CD4-positive, alpha-beta T cell treated with Interleukin-1 beta for 1 hour (primary cell): ENCODE measurements around the gene SLC2A8.

Experiments
- DNase-seq, 2 donors: peaks; one replicate each; pipeline ENCODE4 v3.0.0-alpha.2; 2020 to 2022

The SLC2A8 gene, protein sequence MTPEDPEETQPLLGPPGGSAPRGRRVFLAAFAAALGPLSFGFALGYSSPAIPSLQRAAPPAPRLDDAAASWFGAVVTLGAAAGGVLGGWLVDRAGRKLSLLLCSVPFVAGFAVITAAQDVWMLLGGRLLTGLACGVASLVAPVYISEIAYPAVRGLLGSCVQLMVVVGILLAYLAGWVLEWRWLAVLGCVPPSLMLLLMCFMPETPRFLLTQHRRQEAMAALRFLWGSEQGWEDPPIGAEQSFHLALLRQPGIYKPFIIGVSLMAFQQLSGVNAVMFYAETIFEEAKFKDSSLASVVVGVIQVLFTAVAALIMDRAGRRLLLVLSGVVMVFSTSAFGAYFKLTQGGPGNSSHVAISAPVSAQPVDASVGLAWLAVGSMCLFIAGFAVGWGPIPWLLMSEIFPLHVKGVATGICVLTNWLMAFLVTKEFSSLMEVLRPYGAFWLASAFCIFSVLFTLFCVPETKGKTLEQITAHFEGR

DNA sequence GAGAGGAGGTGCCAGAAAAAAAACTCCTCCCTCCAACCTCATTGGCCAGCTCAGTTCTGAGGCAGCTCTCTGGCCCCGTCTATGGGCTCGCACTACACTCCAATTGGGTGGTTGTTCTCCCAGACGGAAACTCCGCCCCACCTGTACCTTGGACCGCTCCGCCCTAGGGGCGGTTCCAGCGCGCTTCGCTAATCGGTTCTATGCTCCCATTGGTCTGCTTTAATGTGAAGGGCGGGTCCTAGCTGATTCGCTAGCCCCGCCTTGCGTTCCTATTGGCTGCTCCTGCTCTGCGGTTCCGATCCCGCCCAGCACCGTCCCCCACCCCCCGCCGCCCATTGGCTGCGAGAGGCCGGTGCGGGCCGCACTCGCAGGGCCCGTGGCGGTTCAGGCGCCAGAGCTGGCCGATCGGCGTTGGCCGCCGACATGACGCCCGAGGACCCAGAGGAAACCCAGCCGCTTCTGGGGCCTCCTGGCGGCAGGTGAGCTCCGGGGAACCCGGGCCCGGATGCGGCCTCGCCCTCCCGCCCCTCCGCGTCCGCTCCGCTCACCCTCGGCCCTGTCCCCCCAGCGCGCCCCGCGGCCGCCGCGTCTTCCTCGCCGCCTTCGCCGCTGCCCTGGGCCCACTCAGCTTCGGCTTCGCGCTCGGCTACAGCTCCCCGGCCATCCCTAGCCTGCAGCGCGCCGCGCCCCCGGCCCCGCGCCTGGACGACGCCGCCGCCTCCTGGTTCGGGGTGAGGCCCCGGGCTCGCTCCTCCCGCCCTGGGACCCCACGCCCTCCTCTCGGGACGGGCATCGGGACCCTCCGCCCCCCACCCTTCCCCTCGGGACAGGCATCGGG, at the start of gene SLC2A8:
Gene SLC2A8, plus strand, starts transcription at position 362 of the 838 bp plus-strand sequence. Its CDS starts 62 bp downstream, at position 424.
- peak; percentile 97 to 98 for DNase-seq

DNA sequence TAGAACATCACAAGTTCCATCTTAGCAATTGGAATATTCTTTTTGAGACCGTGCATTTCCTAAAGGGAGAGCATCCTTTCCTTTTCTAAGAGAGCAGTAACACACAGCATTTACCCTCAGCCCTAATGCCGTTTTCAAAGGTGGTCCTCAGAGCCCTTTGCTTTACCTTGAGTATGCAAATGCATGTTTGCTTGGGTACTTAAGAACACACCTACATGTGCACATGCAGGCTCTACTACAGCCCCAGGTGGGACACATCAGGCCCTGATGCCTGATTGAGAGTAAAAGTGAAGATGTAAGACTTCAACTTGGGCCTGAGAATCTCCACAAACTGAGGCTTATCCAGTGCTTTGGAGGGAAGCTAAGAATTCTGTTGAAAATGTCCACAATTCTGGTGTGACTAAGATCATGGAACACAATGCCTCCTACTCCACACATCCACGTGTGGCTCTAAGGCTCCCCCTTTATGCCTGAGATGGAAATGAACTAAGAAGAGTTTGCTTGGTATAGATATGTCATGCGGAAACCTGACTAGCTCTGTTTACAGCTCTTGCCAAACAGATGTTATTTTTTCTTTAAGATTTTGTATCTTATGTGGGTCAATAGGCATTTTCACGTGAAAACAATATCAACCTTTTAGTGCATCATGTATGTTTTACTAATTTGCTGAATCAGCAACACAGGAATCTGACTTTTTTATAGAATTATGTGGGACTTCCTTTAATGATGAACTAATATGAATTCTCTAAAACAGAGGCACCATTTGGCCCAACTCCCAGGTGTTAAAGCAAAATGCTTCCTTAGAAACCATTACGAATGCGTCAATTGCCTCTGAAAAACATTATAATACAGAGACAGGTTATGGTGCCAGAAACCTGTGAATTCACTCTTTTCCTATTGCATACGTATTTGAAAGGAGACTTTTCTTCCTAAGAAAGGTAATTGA, 48.9 kb upstream of the SLC2A8 start:
- DNase-seq: no peak

DNA sequence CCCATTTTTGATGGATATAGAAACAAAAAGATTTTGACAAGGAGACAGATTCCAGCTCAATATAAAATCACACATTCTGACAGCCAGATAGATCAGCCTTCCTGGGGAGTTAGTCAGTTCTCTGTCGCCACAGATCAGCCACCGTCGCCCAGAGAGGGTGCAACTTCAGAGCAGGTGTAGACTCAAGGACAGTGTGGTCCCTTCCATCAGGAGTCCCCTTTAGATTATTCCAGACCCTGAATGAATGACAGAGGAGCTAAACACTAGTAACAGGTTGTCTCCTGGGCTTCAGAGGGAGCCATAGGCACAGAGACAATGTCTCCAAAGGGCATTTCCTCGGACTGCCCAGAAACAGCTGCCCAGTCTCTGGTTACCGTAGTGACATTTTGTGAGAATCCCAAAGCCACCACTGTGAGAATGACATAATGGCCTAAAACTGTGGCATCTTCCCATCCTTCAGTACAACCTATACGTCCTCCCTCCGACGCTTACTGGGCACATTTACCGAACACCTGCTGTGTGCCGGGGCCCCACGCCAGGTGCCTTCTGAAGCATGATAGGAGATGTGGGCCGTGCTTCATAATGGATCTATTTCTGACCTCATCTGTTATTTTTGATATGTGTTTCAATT, 47.4 kb upstream of the SLC2A8 start:
- no peak for DNase-seq

DNA sequence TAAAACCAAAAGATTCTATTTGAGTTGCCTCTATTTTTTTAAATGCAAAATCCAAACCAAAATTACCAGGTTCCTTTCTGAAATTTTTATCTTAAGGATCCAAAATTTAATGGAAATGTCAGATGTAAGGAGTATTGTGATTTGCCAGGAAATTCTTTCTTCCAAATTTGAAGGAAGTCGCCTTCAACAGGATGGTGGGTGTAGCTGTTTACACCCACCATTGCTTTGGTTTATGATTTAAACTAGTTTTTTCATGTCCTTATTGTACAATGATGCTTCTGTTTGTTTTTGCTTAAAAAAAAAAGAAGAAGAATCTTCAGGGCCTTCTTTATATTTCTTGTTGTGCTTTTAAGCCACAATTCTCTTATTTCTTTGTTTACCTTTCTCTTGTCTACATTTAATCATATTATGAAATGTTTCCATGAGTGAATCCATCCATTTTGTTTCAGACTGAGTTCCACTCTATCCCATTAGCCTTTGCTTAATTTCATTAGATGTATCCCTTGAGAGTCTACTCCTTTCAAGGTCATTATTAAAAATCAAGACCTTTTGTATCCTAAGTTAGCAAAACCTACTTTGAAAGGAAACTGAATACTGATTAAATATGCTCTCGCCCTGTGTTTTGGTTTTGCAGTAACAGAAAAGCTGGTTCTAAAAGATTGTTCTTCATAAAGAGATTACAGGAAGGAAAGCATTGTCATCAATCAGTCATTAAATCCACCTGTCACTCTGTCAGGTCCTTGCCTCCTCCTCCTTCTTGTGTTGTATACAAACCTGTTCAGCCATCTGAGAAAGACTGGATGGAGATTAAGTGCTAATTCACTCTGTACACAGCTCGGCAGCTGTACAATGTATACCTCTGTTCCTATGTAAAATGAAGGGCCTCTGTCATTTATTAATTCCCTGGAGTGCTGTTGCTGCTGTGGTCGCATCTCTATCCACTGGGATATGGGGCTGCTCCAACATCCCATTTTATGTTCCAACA, 45.5 kb upstream of the SLC2A8 start:
- no peak for DNase-seq

DNA sequence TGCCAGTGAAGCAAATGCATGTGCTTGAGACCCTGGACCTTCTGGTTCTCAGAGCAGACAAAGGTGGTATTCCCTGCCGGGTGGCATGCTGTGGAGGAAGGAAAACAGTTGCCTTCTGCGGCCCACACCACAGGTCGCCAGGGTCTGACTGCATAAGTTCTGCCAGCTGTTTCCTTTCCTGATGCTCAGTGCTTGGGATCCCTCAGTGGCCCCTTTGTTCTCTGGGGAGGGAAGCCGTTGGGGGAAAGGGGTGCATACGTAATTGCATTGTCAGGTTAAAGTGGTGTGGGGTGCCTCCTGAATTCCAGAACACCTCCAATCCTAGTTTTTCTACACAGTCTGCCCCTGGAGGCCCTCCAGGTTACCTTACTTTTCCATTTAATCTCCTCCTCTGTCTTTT, 43.1 kb upstream of the SLC2A8 start:
- DNase-seq: no peak

DNA sequence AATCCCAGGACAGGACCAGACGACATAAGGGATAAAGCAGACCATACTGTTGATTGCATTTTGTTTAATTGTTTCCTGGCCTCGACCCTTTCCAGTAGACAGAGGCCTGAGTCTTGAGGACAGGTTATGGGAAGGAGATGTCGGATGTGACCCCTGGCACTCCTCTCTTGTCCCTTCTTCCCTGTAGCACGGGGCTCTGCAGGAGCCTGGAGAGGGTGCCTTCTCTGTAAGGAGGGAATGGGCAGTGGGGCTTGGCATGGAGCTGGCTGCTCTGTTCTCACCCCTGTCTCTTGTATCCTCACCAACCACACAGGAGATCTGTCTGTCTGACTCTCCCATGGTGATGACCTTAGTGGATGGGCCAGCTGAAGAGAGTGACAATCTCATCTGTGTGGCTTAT, 40.1 kb upstream of the SLC2A8 start:
- no peak for DNase-seq

DNA sequence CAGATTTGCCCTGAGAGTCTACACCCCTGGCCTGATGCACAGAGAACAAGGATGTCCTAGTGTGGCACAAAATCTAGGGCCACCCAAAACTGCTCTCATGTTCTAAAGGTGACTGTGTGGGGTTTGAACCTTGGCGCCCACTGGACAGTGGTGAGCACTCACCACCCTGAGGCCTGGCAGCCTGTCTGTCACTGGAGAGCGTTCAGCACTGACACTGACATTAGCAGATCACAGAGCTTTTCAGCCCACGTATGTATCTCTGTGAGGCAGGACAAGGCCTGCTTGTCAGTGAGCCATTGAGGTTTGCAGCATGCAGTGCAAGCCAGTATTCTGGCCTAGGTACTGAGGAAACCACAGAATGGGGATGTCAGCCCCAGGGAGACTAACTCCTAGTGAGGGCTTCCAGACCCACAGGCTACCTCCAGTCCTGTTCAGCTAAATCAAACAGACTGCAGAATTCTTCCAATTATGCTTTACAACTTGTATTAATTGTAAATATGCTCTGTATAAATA, 38.9 kb upstream of the SLC2A8 start:
- no peak for DNase-seq

DNA sequence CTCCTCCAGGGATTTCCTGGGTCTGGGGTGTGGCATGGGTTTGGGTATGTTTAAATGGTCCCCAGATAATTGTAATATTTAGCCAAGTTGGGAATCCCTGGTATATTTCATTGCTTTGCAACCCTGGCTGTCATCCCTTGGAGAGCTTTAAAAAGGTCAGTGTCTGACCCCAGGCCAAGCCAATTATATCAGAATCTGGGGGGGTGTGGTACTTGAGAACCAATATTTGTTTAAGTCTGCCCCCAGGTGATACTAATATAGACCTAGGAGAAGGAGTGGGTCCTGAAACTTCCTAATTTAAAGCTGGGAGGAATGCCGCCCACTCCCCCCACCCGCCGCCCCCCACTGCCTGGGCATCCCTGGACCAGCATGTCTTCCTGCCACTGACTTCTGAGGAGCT, 38.2 kb upstream of the SLC2A8 start:
- DNase-seq: no peak

DNA sequence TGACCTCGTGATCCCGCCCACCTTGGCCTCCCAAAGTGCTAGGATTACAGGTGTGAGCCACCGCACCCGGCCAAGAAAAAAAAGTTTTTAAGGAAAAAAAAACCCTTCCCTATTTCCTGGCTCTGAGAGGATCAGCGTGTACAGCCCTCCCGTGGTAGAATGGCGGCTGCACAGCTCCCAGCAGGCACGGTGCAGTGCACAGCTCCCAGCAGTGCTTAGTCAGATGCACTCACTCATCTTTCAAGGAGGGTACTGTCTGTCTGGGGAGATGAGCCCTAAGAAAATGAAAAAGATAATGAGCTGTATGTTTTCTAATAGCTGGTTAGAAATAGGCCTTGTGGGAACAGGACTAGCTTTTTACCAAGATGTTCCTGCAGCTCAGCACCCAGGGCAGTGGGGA, 36.7 kb upstream of the SLC2A8 start:
- no peak for DNase-seq

DNA sequence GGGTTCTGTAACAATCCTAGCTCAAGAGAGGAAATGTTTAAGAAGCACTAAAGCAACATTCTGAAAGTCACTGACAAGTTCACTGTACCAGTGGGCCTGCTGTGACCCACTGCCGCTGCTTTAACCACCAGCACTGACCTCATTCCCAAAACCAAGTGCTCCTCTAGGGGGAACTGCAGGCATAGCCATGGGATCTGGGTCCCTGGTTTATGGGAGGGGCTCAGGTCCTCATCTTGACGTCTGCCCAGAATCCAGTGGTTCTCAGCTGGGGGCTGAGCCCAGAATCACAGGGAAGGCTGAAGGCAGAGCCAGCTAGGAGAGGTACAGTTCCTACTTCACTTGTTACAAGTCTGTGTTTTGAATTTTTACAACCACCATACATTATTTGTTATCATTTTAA, 36.1 kb upstream of the SLC2A8 start:
- DNase-seq: no peak

DNA sequence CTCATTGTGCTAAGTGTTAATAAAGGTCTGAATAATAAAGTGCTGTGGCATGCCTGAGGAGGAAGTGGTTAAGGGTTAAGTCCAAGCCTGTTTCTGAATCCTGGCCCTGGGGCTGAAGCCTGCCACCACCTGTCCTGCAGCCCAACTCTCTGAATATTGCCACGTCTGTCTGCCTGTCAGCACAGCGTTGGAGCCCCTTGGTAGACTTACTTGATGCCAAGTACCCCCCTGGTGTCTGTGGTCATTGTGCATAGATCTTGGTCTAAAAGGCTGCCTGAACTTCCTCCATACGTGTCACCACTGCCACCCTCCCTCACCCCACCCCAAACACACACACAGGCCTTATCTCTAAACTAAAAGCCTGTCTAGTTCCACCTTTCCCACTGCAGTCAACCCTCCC, 35.4 kb upstream of the SLC2A8 start:
- DNase-seq: no peak

DNA sequence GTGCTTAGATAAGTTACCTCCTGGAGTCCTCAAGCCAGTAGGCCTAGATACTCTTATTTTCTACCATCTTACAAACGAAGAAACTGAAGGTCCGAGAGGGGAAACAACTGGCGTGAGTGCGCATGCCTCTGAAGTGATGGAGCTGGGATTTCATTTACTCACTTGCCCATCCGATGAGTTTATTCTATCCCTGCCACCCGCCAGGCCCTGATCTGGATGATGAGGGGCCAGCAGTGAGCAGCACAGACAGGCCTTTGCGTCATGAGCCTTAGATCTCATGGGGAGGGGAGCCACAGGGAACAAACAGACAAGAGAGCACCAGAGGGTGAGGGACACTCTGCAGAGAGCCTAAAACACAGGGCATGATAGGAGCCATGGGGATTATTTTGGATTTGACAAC, 34.1 kb upstream of the SLC2A8 start:
- no peak for DNase-seq

DNA sequence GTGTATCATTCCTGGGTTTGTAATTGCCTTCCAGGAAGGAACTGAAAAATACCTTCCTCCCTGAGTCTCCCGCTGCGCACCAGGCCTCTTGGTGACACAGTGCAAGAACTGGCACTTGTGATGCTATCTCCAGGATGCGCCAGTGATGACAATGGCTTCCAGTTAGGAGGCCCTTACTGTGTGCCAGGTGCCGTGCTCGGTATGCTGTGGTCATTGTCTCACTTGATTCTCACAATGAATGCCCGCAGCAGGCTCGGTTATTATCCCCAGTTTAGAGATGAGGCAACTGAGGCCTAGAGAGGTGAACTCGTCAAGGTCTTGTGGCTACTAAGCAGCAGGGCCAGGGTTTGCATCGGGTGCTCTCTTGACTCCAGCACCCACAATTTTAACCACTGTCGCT, 31.5 kb upstream of the SLC2A8 start:
- no peak for DNase-seq

DNA sequence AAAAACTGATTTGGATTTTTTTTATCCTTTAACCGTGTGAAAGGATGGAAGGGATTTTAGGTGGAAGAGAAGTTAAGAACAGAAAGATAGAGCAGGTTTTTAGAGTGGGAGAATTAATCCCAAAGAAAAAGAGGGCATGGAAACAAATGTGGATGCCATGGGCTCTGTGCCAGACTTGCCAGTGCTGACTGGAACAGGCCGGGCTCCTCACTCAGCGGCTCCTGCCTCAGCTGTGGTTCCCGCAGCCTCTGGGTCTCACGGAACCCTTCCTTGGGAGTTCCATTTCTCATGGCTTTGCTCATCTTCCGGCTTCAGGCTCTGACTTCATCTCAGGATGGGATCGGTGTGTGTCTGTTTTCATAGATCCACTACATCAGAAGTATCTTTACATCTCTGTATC, 30.4 kb upstream of the SLC2A8 start:
- no peak for DNase-seq

DNA sequence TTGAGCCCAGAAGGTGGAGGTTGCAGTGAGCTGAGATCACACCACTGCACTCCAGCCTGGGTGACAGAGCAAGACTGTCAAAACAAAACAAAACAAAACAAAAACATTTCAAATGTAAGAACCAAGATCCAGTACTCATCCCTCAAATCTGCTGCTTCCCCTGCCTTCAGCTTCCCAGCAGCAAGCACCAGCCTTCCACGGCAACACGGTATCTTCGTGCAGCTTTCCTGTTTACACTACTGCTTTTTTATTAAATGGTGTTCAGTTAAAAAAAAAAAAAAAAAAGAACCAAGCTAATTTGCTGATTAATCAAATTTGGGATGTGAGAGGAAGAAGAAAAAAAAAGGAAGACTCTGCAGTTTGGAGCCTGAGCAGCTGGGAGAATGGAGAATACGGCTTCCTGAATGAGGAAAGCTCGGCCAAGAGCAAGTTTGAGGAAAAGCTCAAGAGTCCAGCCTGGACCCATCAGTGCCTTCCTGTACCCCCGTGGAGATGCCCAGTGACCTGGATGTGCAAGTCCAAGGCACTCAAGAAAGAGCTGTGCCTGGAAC, 28.0 kb upstream of the SLC2A8 start:
- DNase-seq: no peak

DNA sequence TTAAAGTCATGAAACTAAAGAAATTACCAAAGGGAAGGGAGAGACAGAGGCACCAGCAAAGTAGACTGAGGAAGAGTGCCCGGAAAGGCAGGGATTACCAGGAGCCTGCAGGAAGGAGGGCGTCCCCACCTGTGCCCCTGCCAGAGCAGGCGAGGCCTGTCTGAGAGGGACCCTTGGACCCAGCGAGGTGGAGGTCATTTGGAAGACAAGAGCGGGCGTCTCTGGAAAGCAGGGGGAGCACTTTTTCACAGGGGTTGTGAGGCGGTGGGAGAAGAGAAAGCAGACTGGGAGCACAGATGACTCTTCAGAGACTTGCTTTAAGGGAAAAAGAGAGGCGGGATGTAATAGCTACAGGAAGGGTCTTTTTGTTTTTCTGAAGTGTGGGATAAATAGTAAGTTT, 27.5 kb upstream of the SLC2A8 start:
- DNase-seq: no peak

DNA sequence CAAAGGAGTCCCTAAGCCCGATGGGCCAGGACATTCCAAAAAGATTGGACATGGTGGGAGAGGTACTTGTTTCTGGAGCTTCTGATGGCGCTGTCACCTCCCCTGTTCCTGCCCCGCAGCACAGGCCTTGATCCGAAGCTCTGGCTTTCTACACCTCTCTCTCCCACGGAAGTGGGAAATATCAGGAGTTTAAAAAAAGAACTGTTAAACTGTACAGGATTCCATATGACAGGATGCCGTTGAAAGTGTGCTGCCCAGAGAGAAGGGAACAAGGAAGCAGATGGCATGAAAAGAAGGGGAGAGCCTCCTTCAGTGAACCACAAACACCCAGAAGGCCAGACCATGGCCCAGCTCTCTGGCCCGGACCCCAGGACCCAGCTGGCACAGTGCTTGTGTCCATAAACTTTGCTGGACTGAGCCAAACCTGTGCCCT, 26.8 kb upstream of the SLC2A8 start:
- no peak for DNase-seq

DNA sequence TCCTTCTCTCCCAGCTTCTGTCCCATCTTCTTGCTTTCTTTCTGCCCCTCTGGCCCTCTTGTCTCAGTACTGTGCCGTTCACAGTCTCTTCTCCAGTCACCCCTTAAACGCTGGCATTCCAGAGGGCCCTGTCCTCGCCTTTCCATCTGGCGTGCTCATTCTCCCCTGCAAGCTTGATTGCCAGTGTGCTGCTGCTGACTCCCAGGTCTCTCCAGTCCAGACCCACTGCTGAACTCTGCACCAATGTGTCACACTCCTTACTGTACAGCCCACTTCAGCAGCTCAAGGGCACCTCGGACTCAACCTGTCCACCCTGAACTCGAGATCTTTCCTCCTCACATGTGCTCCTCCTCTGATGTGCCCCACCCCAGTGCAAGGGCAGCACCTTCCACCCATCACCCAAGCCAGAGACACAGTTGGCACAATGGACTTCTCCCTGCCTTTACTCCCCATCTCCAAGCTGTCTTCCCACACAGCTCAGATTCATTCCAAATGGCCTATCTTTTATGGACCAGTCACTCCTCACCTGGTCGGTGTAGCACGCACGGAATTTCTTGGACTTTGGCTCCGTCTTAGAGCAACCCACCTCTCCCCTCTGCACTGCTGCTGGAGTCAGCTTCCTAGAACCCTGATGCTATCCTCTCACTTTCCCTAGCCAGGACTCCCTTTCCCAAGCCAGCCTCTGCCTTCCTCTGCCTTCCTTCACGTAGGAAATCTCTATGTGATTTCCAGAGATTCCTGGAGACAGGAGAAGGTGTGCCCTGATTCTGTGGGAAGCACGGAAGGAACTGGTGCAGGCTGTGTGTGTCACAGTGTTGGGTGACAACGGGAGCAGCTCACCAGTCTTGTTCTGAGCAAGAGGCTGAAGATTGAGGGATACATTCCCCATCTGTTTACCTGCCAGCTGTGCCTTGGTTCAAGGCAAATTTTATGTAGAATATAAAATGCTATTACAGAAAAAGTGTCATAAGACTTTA, 26.0 kb upstream of the SLC2A8 start:
- no peak for DNase-seq

DNA sequence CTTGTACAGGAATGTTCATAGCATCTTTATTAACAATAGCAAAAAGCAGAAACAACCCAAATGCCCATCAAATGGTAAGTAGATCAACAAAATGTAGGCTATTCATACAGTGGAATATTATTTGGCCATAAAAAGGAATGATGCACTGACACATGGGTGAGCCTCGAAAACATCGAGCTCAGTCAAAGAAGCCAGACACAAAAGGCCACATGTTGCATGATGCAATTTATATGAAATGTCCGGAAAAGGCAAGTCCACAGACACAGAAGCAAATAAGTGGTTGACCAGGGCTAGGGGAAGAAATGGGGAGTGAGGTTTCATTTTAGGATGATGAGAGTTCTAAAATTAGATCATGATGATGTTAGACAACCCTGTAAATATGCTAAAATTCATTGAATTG, 16.5 kb upstream of the SLC2A8 start:
- DNase-seq: no peak
